ENCODE results near the gene RANGAP1. TPM values are rescaled to one million over a fixed set of nuclear protein-coding genes. Genes with fewer than 3 reads are reported as not detected.
A peak's percentile ranks its signal among the peaks of the same experiment; 100 is the strongest.

RANGAP1 gene
- polyA plus RNA-seq, 1 experiment = 145 TPM

- H3K36me3 ChIP-seq (ENCODE audit: control insufficient read depth, insufficient read depth, low read length) = peaks cover 4% of the 10 kb centered on the region; the same call in 1 of the 2 replicates
- TF ChIP-seq CTCF (IDR thresholded peaks at IDR 0.05; ENCODE audit: insufficient read depth, low read depth, low read length) = no peak
- DNase-seq (ENCODE audit: low read depth) = no peak
- CTCF ChIA-PET = interaction anchor here (0.6 kb wide), 1 partner anchor 25 kb away, joined by 3 read pairs; no protein-coding TSS in a partner anchor
- H3K27me3 ChIP-seq (ENCODE audit: control insufficient read depth, insufficient read depth, low read length) = no peaks in the 10 kb centered on the region
- no peak overlapping the region for H3K4me3 ChIP-seq (ENCODE audit: low read depth, low read length)
- POLR2A ChIA-PET = no interaction called here
Observed at GRCh38 chr22:41206719-41207118, 79.3 kb downstream of the RANGAP1 start.

GRCh38 chr22:41204992-41205900, 80.7 kb downstream of the RANGAP1 start, which contains the start of gene L3MBTL2:
Gene L3MBTL2, plus strand, starts transcription at chr22:41205312. Its CDS starts 51 bp downstream, at chr22:41205363.
- Histone ChIP-seq H3K4me3 (ENCODE audit: low read depth, low read length) (peak within 1 kb of the TSS; percentile 80), H3K36me3 (ENCODE audit: control insufficient read depth, insufficient read depth, low read length) (no peaks in the 10 kb centered on the region; the same call in 1 of the 2 replicates), H3K27me3 (ENCODE audit: control insufficient read depth, insufficient read depth, low read length) (no peaks in the 10 kb centered on the region; the same call in 1 of the 2 replicates)
- CTCF ChIA-PET = no interaction called here
- DNase-seq (ENCODE audit: low read depth) = peak; percentile 79
- TF ChIP-seq CTCF (IDR thresholded peaks at IDR 0.05; ENCODE audit: insufficient read depth, low read depth, low read length) = no peak
- POLR2A ChIA-PET = no interaction called here

- no peak for TF ChIP-seq CTCF (IDR thresholded peaks at IDR 0.05; ENCODE audit: insufficient read depth, low read depth, low read length)
- H3K27me3 ChIP-seq (ENCODE audit: control insufficient read depth, insufficient read depth, low read length) = no peaks in the 10 kb centered on the region; the same call in 1 of the 2 replicates
- POLR2A ChIA-PET = no interaction called here
- H3K36me3 ChIP-seq (ENCODE audit: control insufficient read depth, insufficient read depth, low read length) = no peaks in the 10 kb centered on the region; the same call in 1 of the 2 replicates
- H3K4me3 ChIP-seq (ENCODE audit: low read depth, low read length) = no peak overlapping the region
- no peak for DNase-seq (ENCODE audit: low read depth)
- CTCF ChIA-PET = no interaction called here
Observed at GRCh38 chr22:41204066-41204465, 81.9 kb downstream of the RANGAP1 start.

- TF ChIP-seq CTCF (IDR thresholded peaks at IDR 0.05; ENCODE audit: insufficient read depth, low read depth, low read length) = no peak
- no peak overlapping the region for H3K4me3 ChIP-seq (ENCODE audit: low read depth, low read length)
- no peaks in the 10 kb centered on the region for H3K36me3 ChIP-seq (ENCODE audit: control insufficient read depth, insufficient read depth, low read length)
- POLR2A ChIA-PET = interaction anchor here (0.7 kb wide), 1 partner anchor 229 kb away, joined by 4 read pairs; no protein-coding TSS in a partner anchor
- no peak for DNase-seq (ENCODE audit: low read depth)
- CTCF ChIA-PET = no interaction called here
- H3K27me3 ChIP-seq (ENCODE audit: control insufficient read depth, insufficient read depth, low read length) = no peaks in the 10 kb centered on the region; the same call in 1 of the 2 replicates
Observed at GRCh38 chr22:41203118-41203517, 82.9 kb downstream of the RANGAP1 start.

- Histone ChIP-seq H3K4me3 (ENCODE audit: low read depth, low read length) (no peak overlapping the region), H3K27me3 (ENCODE audit: control insufficient read depth, insufficient read depth, low read length) (no peaks in the 10 kb centered on the region; the same call in 1 of the 2 replicates), H3K36me3 (ENCODE audit: control insufficient read depth, insufficient read depth, low read length) (no peaks in the 10 kb centered on the region)
- no peak for DNase-seq (ENCODE audit: low read depth)
- POLR2A ChIA-PET = no interaction called here
- CTCF ChIA-PET = no interaction called here
- no peak for TF ChIP-seq CTCF (IDR thresholded peaks at IDR 0.05; ENCODE audit: insufficient read depth, low read depth, low read length)
Observed at GRCh38 chr22:41201141-41201540, 84.8 kb downstream of the RANGAP1 start.
